GM12878 (cell line): Measurements from ENCODE around the gene CASTOR1. TPM values are rescaled to one million over a fixed set of nuclear protein-coding genes. Genes with fewer than 3 reads are reported as not detected.

Source experiments
- ATAC-seq: fragments of 200-7000 bp; cut with Tn5 transposase; 3 replicates; pipeline ENCODE4 v1.9.1; 2020; ENCODE audit warnings: mild to moderate bottlenecking, moderate library complexity
- BruUV-seq: library from RNA; stranded (reverse); fragments of 400-500 nt; replicated peaks from 2 replicates; lab custom pipeline; 2021; lab: Mats Ljungman, UMichigan
- CTCF ChIA-PET: fragments of 300-600 bp; sonication (Branson Sonifier 250); formaldehyde crosslinking; extraction: SDS; loops from one replicate; lab custom pipeline; 2021; ENCODE audit warnings: inconsistent platforms; lab: Yijun Ruan, JAX
- POLR2A ChIA-PET: fragments of 350-600 bp; formaldehyde crosslinking; extraction: SDS; loops from one replicate; lab custom pipeline; 2021; ENCODE audit warnings: inconsistent platforms; lab: Charles Lee
- RAD21 ChIA-PET: fragments of 300-600 bp; sonication (Branson Sonifier 250); formaldehyde crosslinking; loops from one replicate; lab custom pipeline; 2023; ENCODE audit warnings: antibody characterized with exemption; ENCODE audit not compliant: unreplicated experiment; lab: Charles Lee
- SMC1A ChIA-PET: fragments of 300-600 bp; sonication (Branson Sonifier 250); formaldehyde crosslinking; loops from one replicate; lab custom pipeline; 2023; ENCODE audit not compliant: unreplicated experiment, uncharacterized antibody; lab: Charles Lee
- DNase-seq: peaks from one replicate; pipeline ENCODE4 v3.0.0-alpha.2; 2011; ENCODE audit warnings: low read depth, low spot score
- FAIRE-seq: peaks from 3 replicates; lab custom pipeline; 2011; peaks lifted over from hg19 to GRCh38; lab: Jason Lieb, UNC
- H2AFZ ChIP-seq: 2 replicates; pipeline ENCODE4 v1.6.0; 2011; ENCODE audit warnings: low read depth, low read length, control low read depth; ENCODE audit not compliant: control insufficient read depth
- H3K27ac ChIP-seq: 2 replicates; pipeline ENCODE4 v1.5.1; 2011; ENCODE audit warnings: control low read depth; ENCODE audit not compliant: control insufficient read depth, insufficient read depth
- H3K27me3 ChIP-seq, 2 experiments: replicated peaks in 1 of 2; 2 replicates each; pipeline versions ENCODE4 v1.6.0 to v1.6.1; 2011; ENCODE audit warnings: low read length in 1 of 2; ENCODE audit not compliant: control insufficient read depth in 2 of 2, insufficient read depth in 2 of 2
- H3K36me3 ChIP-seq, 2 experiments: 2 replicates each; pipeline ENCODE4 v1.5.1; 2011; ENCODE audit warnings: low read length in 1 of 2; ENCODE audit not compliant: control insufficient read depth in 2 of 2, insufficient read depth in 2 of 2
- H3K4me1 ChIP-seq: 2 replicates; pipeline ENCODE4 v1.6.1; 2011; ENCODE audit warnings: mild to moderate bottlenecking, low read length, moderate library complexity, mixed read lengths; ENCODE audit not compliant: control insufficient read depth, insufficient read depth
- H3K4me2 ChIP-seq: 2 replicates; pipeline ENCODE4 v1.6.0; 2011; ENCODE audit warnings: control low read depth; ENCODE audit not compliant: control insufficient read depth, insufficient read depth
- H3K4me3 ChIP-seq: fragments of 200-600 bp; sonication (generic); 2 replicates; pipeline ENCODE4 v1.5.1; 2016
- H3K79me2 ChIP-seq: 2 replicates; pipeline ENCODE4 v1.6.0; 2011; ENCODE audit warnings: low read length; ENCODE audit not compliant: control insufficient read depth, insufficient read depth
- H3K9ac ChIP-seq: 2 replicates; pipeline ENCODE4 v1.8.0; 2011; ENCODE audit warnings: low read length, control low read depth, mixed read lengths; ENCODE audit not compliant: control insufficient read depth, insufficient read depth
- H3K9me3 ChIP-seq: replicated peaks from 3 replicates; pipeline ENCODE4 v1.5.1; 2011; ENCODE audit warnings: mild to moderate bottlenecking, low read length; ENCODE audit not compliant: control insufficient read depth, insufficient read depth
- H4K20me1 ChIP-seq: 2 replicates; pipeline ENCODE4 v1.6.0; 2011; ENCODE audit not compliant: control insufficient read depth, insufficient read depth
- FOS ChIP-seq: IDR thresholded peaks from 3 replicates; pipeline ENCODE4 v1.6.1; 2011; ENCODE audit warnings: borderline replicate concordance; ENCODE audit not compliant: insufficient read length; ENCODE audit errors: extremely low read depth
- GABPA ChIP-seq: IDR thresholded peaks from 2 replicates; pipeline ENCODE4 v1.6.1; 2014; ENCODE audit warnings: antibody characterized with exemption, low read depth, mild to moderate bottlenecking, inconsistent platforms
- GATAD2B ChIP-seq: fragments of 450-650 bp; conservative IDR thresholded peaks from 2 replicates; pipeline ENCODE4 v1.6.1; 2017; ENCODE audit warnings: low read depth, mild to moderate bottlenecking, moderate library complexity
- HDAC6 ChIP-seq: fragments of 200-600 bp; sonication (generic); IDR thresholded peaks from one replicate; pipeline ENCODE4 v1.8.0; 2017; ENCODE audit warnings: antibody characterized with exemption; ENCODE audit not compliant: unreplicated experiment
- LARP7 ChIP-seq: fragments of 450-650 bp; IDR thresholded peaks from 2 replicates; pipeline ENCODE4 v1.6.1; 2017; ENCODE audit warnings: mild to moderate bottlenecking
- NFXL1 ChIP-seq: fragments of 450-650 bp; IDR thresholded peaks from 2 replicates; pipeline ENCODE4 v1.6.1; 2017; ENCODE audit warnings: antibody characterized with exemption, mild to moderate bottlenecking, borderline replicate concordance
- NKRF ChIP-seq: fragments of 450-650 bp; conservative IDR thresholded peaks from 2 replicates; pipeline ENCODE4 v1.6.1; 2017; ENCODE audit warnings: mild to moderate bottlenecking, moderate library complexity
- NR2C2 ChIP-seq: IDR thresholded peaks from 2 replicates; pipeline ENCODE4 v1.6.1; 2011; ENCODE audit warnings: borderline replicate concordance, low read depth; ENCODE audit not compliant: control insufficient read depth, insufficient read length
- NR2F1 ChIP-seq: fragments of 450-650 bp; conservative IDR thresholded peaks from 2 replicates; pipeline ENCODE4 v1.6.1; 2017; ENCODE audit warnings: mild to moderate bottlenecking
- RFX5 ChIP-seq: IDR thresholded peaks from 2 replicates; pipeline ENCODE4 v1.6.1; 2011; ENCODE audit warnings: low read depth, low read length, improper control_type of control experiment
- SMARCA5 ChIP-seq: fragments of 450-650 bp; IDR thresholded peaks from 2 replicates; pipeline ENCODE4 v1.6.1; 2017; ENCODE audit warnings: mild to moderate bottlenecking
- SPI1 ChIP-seq: IDR thresholded peaks from 2 replicates; pipeline ENCODE4 v1.6.1; 2011; ENCODE audit warnings: low read depth, mild to moderate bottlenecking, low read length, moderate library complexity, borderline replicate concordance; ENCODE audit not compliant: insufficient read depth
- SUZ12 ChIP-seq: fragments of 200-600 bp; sonication (generic); IDR thresholded peaks from one replicate; pipeline ENCODE4 v1.6.1; 2018; ENCODE audit warnings: antibody characterized with exemption, mild to moderate bottlenecking; ENCODE audit not compliant: unreplicated experiment
- TCF3 ChIP-seq: IDR thresholded peaks from 2 replicates; pipeline ENCODE4 v1.6.1; 2012; ENCODE audit warnings: low read depth, mild to moderate bottlenecking, low read length, borderline replicate concordance; ENCODE audit not compliant: insufficient read depth
- TCF7 ChIP-seq: IDR thresholded peaks from 2 replicates; pipeline ENCODE4 v1.6.1; 2014; ENCODE audit warnings: antibody characterized with exemption, borderline replicate concordance
- ZNF207 ChIP-seq: fragments of 450-650 bp; IDR thresholded peaks from 2 replicates; pipeline ENCODE4 v1.6.1; 2014; ENCODE audit warnings: antibody characterized with exemption, mild to moderate bottlenecking, borderline replicate concordance
- ZNF217 ChIP-seq: fragments of 450-650 bp; IDR thresholded peaks from 2 replicates; pipeline ENCODE4 v1.6.1; 2017; ENCODE audit warnings: antibody characterized with exemption, mild to moderate bottlenecking
- WGBS: methylation state at CpG from one replicate; pipeline ENCODE4 v1.1.6; 2016; ENCODE audit warnings: low lambda C conversion rate; ENCODE audit not compliant: insufficient replicate concordance, insufficient coverage; ENCODE audit errors: missing lambda C conversion rate; 5-methylcytosine and 5-hydroxymethylcytosine counted together
- in situ Hi-C: fragments of 300-500 bp; cut with MboI; formaldehyde crosslinking; loops from 9 replicates; pipeline ENCODE4 v1.14.3; 2018; ENCODE audit warnings: mixed read lengths
- intact Hi-C: fragments of 100-400 bp; cut with micrococcal nuclease; formaldehyde crosslinking; loops from one replicate; pipeline ENCODE4 v1.14.2; 2022; ENCODE audit not compliant: unreplicated experiment
- polyA plus RNA-seq, 11 experiments: library from polyadenylated mRNA; depleted of rRNA in 4 of 11; unstranded in 6 of 11; stranded (reverse) in 5 of 11; fragments of >200 nt; fragmentation: Nextera tagmentation in 4 of 11; fragmentation: Illumina TruSeq in 1 of 11; extraction: Ambion mirVana in 4 of 11; extraction: Trizol in 1 of 11; gene quantifications; 1 replicate in 1 of 11; 2 replicates in 10 of 11; pipeline versions ENCODE4 v1.2.1 to v1.2.3, GENCODE V29; 2011 to 2016; ENCODE audit warnings: inconsistent platforms in 2 of 11, missing spikeins in 2 of 11, low read depth in 1 of 11
- total RNA-seq, 4 experiments: library from RNA; depleted of rRNA in 3 of 4; stranded (reverse); fragments of >200 nt in 3 of 4; fragmentation: Illumina TruSeq in 1 of 4; extraction: Trizol in 1 of 4; gene quantifications; 2 replicates each; pipeline versions ENCODE4 v1.2.1 to v1.2.3, GENCODE V29; 2013 to 2021

Gene CASTOR1
- total and polyA plus RNA-seq, 10 of the 15 experiments (the other 5 are each of a cell fraction or from before 2014, with no cell fraction given), result 0.31 to 9.1 (median 3.3) TPM

- H3K4me1 ChIP-seq, result peaks cover 21% of the 10 kb centered on the region
- no peak for ATAC-seq
- peaks cover 18% of the 10 kb centered on the region for H3K79me2 ChIP-seq
- H2AFZ ChIP-seq, result no peak overlapping the region; the same call in 1 of the 2 replicates
- peak overlapping the region; percentile 88 for H3K27ac ChIP-seq
- CTCF ChIA-PET, result interaction anchor here (2.0 to 3.2 kb wide), 2 partner anchors 18 to 20 kb away, joined by 6 to 17 read pairs; no protein-coding TSS in a partner anchor
- WGBS, result 25% methylated on average over 10 of the region's 14 CpGs
- H3K9ac ChIP-seq, result peak overlapping the region; percentile 75
- BruUV-seq, result no TSS peak
- peak overlapping the region; percentile 91 for H3K4me2 ChIP-seq
- in situ Hi-C loops (no loop called here), intact Hi-C loops (no loop called here)
- SMC1A ChIA-PET, result interaction anchor here (1.9 kb wide), 1 partner anchor 20 kb away, joined by 6 read pairs; no protein-coding TSS in a partner anchor
- no peaks in the 10 kb centered on the region for H3K9me3 ChIP-seq
- DNase-seq, result no peak
- no peaks in the 10 kb centered on the region for H3K36me3 ChIP-seq
- TF ChIP-seq ZNF217 (peak; percentile 75; the same call in 1 of the 2 replicates), NR2F1 (0 out of 2 replicates have a peak, but pooled peaks have one; percentile 6), SMARCA5 (peak; percentile 93), SUZ12 (no peak), FOS (no peak), GATAD2B (0 out of 2 replicates have a peak, but pooled peaks have one; percentile 39), TCF3 (no peak), NFXL1 (peak; percentile 83), SPI1 (no peak), TCF7 (no peak), GABPA (no peak), HDAC6 (peak; percentile 33), RFX5 (no peak), LARP7 (no peak), ZNF207 (no peak), NR2C2 (no peak), NKRF (no peak)
- no peaks in the 10 kb centered on the region for H3K27me3 ChIP-seq
- no peaks in the 10 kb centered on the region for H4K20me1 ChIP-seq
- POLR2A ChIA-PET, result no interaction called here
- peak; percentile 62 for FAIRE-seq
- RAD21 ChIA-PET, result no interaction called here
- H3K4me3 ChIP-seq, result peak overlapping the region; percentile 71
Measured at GRCh38 chr22:30267382-30268302, 21.7 kb downstream of the CASTOR1 start.
